GM18526 (cell line): ENCODE measurements around the gene VPS54.

Experiments
- POLR2A ChIP-seq: IDR thresholded peaks from 3 replicates; pipeline ENCODE4 v1.6.1; 2011; ENCODE audit not compliant: insufficient read length; ENCODE audit errors: extremely low read depth

Gene VPS54

DNA sequence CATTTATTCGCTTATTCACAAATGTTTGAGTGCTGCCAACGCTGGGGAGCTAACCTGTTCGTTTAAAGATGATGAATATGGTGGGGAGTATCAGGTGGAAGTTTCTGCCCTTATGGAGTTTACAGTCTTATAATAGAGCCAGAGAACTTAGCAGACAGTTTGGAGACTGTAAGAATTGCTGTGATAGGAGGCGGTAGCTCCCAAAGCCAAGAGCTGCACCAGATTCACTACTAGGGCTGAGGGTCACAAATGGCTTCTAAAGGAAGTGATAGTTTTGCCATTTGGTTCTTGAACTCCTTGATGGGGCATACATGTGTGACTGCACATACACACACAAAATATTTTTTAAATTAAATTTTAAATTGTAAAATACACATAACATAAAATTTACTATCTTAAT is 148.5 kb downstream of the VPS54 start:
- no peak for TF ChIP-seq POLR2A

DNA sequence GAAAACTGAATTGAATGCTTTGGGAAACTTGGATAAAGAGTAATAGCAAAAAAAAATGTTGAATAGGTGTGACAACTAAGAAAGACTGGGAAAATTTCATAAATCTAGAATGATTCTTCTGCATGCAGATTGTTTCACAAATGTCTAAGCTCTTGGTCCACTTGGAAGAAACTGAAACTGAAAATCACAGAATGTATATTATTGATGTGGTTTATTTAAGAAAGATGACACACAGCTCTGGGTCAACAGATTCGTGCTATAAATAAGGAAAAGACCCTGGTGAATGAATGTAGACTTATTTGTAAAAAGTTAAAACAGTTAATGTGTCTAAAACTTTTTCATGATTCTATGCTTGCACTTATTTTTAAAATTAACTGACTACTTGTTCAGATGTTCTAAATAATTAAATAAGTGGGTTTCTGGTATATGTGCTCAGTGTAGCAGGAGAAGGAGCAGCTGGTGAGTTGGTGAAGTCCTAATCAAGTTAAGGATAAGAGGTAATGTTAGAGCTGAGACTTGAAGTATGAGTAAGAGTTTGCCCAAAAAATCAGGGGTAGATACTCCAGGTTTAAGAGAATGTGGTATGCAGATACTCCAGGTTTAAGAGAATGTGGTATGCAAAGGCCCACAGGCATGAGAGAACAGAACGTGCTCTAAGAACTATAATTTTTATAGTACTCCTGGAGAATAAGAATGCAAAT is 153.1 kb downstream of the VPS54 start:
- no peak for TF ChIP-seq POLR2A

DNA sequence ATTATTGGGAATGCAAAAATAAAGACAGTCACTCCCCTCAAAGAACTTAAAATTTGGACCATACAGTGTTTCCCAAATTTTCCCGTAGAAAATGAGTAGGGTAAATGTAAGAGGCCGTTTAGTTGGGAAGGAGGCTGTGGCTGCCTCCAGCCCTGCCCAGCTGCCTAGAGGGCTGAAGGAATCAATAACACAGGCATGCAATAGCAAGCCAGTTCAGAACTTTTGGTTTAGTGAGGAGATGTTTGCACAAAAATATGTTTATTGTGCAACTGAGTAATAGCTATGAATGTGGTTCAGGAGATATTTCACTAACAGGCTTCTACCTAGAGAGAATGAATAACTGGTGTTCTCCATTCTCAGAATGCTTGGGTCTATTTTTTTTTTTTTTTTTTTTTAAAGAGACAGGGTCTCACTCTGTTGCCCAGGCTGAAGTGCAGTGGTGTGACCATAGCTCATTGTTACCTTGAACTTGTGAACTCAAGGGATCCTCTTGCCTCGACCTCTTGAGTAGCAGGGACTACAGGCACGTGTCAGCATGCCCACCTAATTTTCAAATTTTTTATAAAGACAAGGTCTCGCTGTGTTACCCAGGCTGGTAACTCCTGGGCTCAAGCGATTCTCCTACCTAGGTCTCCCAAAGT is 153.9 kb downstream of the VPS54 start:
- no peak for TF ChIP-seq POLR2A

DNA sequence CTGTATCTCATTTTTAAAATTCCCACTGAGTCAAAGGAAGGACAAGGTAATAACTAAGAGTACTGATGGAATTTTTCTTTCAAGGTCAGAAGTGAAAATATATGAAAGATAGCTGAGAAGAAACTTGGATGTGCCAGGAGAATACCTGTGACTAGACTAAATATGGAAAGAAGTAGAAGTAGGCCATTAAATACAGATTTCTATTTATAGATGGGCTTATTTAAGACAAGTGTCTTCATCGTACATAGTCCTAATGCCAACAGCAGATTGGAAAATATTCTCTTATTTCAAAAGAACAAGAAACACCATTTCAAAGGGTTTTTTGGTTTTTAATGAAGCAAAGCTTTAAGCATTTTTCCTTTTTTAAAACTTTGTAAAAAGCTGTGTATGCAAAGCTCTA is 155.5 kb downstream of the VPS54 start:
- TF ChIP-seq POLR2A, result no peak

DNA sequence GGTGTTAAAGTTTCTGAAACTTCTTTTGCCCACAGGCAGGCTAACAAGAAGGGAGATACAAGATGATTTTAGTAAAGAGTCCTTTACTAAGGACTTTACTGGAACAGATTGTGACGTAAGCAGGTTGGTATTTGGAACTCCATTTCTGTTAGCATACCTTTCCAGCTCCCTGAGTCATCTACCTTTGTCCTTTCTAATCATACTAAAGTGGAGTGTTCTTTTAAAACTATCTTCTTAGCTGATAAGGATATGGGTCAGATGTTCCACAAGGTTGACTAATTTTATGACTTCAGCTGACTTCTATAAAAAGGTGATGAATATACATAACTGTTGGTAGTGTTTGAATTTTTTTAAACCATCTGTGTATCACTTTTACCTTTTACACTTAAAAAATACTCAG is 156.4 kb downstream of the VPS54 start:
- no peak for TF ChIP-seq POLR2A

DNA sequence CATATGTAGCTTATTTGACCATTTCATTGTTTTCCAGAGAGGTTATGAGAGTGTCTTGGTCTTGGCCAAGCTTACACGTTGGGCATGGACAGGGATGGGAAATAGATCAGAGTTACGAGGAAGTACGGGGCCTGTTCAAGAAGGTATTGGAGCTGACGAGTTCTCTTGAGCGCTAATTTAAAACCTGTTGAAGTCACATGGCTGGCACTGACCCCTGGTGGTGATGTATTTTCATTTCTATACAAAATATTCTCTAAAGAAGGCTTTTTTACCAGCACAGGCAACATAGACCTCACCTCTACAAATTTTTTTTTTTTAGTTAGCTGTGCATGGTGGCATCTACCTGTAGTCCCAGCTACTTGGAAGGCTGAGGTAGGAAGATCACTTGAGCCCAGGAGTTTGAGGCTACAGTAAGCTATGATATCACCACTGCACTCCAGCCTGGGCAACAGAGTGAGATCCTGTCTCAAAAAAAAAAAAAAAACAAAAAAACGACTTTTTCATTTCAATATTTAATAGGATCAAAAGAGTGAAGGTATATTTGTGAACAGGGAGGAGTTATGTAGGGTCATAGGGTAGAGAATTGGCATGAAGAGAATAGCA is 157.9 kb downstream of the VPS54 start:
- TF ChIP-seq POLR2A, result no peak

DNA sequence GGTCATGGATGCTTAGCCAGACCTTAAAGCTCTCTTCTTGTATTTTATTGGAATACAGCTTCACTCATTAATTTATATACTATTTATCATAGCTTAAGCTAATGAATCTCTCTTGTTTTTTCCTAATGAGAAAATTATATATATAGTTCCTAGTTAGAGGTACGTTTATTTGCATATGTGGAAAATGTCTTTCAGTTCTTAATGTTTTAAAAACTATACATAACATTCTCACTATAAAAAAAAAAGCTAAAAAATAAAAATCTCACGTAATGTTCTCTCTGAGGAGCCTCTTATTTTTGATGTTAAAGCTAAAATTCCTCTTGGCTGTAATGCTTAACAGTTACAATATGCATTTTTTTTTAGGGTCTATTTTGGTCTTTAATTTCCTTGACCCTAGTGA is 160.9 kb downstream of the VPS54 start:
- TF ChIP-seq POLR2A, result no peak

DNA sequence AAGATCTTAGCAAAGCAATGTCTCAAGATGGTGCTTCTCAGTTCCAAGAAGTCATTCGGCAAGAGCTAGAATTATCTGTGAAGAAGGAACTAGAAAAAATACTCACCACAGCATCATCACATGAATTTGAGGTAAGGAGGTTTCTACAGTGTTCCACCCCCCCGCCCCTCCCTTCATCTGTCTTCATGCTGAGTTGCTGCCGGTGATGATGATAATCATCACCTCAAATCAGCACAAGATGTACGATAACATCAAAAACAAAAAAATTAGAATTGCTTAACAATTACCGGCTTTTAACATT is 163.0 kb downstream of the VPS54 start:
- no peak for TF ChIP-seq POLR2A

DNA sequence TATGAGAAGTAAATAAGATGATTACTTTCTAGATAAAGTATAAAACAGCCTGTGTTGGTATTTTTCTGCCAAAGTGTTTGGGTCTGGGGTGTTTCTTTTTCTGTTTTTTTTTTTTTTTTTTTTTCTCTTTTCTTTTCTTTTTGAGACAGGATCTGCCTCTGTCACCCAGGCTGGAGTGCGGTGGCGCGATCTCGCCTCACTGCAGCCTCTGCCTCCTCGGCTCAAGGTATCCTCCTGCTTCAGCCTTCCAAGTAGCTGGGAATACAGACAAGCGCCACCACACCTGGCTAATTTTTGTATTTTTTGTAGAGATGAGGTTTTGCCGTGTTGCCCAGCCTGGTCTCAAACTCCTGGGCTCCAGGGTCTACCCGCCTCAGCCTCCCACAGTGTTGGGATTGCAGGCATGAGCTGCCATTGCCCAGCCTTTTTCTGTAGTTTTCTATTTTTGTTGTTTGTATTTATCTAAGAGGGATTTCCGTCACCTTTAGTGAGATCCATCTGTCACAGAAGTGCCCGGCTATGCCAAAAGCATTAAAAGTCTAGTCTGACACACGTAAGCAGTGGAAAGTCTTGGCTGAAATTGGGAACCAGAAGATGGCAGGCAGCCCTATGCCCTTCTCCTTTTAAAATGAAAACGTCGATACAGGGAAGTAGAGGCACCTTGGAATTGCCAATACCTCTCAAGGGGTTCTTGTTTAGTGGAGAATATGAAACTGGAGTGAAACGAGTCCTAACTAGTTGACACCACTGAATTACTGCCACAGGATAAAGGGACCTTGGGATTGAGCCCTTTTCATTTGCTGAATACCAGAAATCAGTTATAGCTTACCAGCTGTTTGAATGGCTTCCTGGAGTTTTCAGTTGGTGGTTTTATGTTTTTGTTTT is 163.6 kb downstream of the VPS54 start:
- no peak for TF ChIP-seq POLR2A

DNA sequence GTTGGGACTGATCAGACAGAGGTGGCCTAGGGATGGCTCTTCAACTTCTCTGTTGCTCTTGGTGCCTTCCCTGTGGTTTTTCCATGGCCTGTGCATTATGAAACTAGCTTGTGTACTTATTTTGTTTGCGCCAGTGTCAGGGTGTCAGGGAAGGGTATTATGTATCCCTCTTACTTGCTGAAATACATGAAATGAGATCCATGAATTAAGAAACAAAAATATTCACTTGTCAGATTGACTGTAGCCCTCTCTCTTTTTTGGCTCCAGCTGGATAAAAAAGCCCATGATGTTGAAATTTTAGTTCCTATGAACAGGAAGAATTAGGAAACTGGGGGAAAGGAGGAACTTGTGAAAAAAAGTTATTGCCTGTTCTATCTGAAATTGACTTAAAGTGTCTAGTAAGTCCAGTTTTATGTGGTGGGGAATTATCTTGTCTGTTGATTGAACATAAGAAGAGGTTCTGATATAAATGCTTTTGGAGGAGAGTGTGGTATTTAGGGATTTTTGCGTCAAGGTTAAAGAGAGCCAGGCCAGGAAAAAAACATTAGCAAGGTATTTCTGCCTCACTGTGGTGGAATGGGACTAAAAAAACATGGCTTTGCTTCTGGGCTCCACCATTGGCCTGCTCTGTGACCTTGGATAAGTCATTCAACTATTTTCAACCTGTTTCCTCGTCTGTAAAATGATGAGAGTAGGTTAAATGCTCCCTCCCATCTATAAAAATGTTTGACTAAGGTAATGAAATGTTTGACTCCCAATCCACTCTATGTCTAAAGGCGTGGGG is 165.5 kb downstream of the VPS54 start:
- TF ChIP-seq POLR2A, result no peak

DNA sequence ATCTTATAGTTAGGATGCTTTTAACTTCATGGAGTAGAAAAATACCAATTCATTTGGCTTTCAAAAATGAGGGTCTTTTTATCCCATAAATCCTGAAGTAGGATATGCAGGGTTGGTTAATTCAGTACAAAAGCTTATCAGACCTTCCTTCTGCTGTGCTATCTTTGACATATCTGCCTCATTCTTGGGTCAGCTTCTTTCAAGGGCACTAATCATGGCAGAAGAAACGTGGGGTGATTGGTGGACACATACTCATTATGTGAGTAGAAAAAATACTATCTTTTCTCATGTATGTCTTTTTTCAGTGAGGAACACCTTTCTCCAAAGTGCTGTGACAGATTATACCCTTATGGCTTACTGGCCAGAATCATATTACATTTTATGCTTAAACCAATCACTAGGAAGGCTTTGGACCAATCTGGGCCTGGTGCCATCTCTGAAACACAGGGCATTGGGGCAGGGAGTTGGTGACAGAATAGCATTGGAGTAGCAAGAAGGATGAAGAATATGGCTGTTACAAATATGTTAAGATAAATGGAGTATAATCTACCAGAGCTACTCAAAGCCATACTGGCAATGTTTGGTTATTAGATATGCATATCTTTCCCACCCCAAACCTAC is 167.4 kb downstream of the VPS54 start:
- TF ChIP-seq POLR2A, result no peak

DNA sequence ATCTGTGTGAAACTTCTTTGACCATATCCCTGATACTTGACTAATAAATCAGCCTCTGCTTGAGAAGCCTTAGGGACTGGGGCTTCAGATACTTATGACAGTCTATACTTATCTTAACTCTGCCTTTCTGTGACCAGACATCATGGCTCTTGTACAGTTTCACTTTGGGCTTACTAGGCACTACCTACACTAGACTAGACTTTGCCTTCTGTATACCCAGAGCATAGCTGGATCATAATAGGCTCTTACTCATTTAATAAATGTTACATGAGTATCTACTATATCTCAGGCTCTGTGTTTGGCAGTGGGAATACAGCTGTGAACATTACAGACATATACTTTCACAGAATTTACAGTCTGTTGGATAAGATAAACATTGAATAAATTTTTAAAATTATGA is 168.6 kb downstream of the VPS54 start:
- no peak for TF ChIP-seq POLR2A

DNA sequence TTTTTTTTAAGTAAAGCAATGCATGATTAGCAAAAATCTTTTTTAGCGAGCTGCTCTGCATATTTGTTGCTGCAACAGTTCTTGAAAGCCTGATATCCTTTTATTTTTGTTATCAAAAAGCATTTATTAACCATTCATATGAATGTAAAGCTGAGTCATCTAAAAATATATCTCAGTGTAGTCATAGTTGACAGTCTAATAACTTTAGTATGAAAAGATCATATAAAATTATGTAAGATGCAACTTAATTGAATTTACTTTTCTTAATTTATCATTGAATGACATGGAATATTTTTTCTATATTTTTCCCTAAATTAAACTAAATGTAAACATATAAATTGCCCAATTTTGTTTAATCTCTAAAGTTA is 169.0 kb downstream of the VPS54 start:
- TF ChIP-seq POLR2A, result no peak

DNA sequence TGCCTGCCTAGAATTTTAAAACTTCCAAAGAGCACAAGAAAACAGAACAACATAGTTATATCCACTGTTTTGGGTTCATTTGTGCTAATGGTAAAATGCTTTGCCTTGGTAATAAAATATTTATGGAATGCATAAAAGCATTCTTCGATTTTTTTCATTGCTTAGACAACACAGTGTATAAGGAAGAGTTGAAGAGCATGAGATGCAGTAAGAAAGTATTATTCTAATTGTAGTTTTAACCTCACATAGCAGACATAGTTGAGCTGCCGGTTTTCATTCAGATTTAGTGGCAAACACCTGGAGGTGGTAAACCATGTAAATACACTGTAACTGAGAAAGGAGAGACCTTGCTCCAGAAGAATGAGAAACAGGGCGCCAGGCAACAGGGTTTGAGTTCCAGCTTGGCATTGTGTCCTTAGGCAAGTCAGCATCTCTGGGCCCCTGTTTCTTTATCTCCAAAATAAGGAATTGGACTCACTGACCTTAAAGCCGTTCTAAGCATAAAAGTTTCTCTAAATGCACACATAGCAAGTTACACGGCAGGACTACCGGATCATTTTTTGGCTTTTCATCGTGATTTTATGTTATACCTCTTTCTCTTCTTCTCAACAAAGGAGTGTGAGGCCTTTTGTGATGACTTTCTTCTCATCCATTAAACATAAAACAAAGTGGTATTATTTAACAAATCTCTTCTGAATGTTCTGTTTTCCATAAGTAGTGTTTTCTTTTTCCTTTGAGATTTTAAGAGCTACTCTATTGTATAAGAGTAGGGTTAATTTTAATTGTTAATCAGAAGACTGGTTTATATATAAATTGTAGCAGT is 169.6 kb downstream of the VPS54 start:
- no peak for TF ChIP-seq POLR2A
